ENCODE data around the gene FAM193A. TPM values are rescaled to one million over a fixed set of nuclear protein-coding genes. Genes with fewer than 3 reads are reported as not detected.

The FAM193A gene
- polyA plus RNA-seq, 1 experiment, result 5.9 TPM

GRCh38 chr4:2702770-2703169, 166.3 kb downstream of the FAM193A start:
- peaks cover 29% of the 10 kb centered on the region for H3K36me3 ChIP-seq (ENCODE audit: control insufficient read depth, insufficient read depth, low read length)
- POLR2A ChIA-PET, result no interaction called here
- DNase-seq (ENCODE audit: low read depth), result no peak
- no peak for TF ChIP-seq CTCF (IDR thresholded peaks at IDR 0.05; ENCODE audit: insufficient read depth, low read depth, low read length)
- H3K27me3 ChIP-seq (ENCODE audit: control insufficient read depth, insufficient read depth, low read length), result no peaks in the 10 kb centered on the region
- H3K4me3 ChIP-seq (ENCODE audit: low read depth, low read length), result no peak overlapping the region
- CTCF ChIA-PET, result no interaction called here

GRCh38 chr4:2712261-2712842, 175.9 kb downstream of the FAM193A start:
- no peak for DNase-seq (ENCODE audit: low read depth)

GRCh38 chr4:2713337-2713736, 176.9 kb downstream of the FAM193A start:
- TF ChIP-seq CTCF (IDR thresholded peaks at IDR 0.05; ENCODE audit: insufficient read depth, low read depth, low read length), result no peak
- Histone ChIP-seq H3K36me3 (ENCODE audit: control insufficient read depth, insufficient read depth, low read length) (peaks cover 6% of the 10 kb centered on the region), H3K27me3 (ENCODE audit: control insufficient read depth, insufficient read depth, low read length) (no peaks in the 10 kb centered on the region), H3K4me3 (ENCODE audit: low read depth, low read length) (no peak overlapping the region)
- no peak for DNase-seq (ENCODE audit: low read depth)
- ChIA-PET CTCF (interaction anchor here (0.9 kb wide), 1 partner anchor 493 kb away, joined by 3 read pairs; no protein-coding TSS in a partner anchor), POLR2A (no interaction called here)

More at GRCh38 chr4:2712261-2712842, 175.9 kb downstream of the FAM193A start:
- ChIA-PET POLR2A (no interaction called here), CTCF (no interaction called here)
- no peak overlapping the region for H3K4me3 ChIP-seq (ENCODE audit: low read depth, low read length)
- no peaks in the 10 kb centered on the region for H3K27me3 ChIP-seq (ENCODE audit: control insufficient read depth, insufficient read depth, low read length)
- TF ChIP-seq CTCF (IDR thresholded peaks at IDR 0.05; ENCODE audit: insufficient read depth, low read depth, low read length), result no peak
- H3K36me3 ChIP-seq (ENCODE audit: control insufficient read depth, insufficient read depth, low read length), result peaks cover 6% of the 10 kb centered on the region

GRCh38 chr4:2714061-2714770, 177.8 kb downstream of the FAM193A start:
- DNase-seq (ENCODE audit: low read depth), result peak; percentile 17
- H3K36me3 ChIP-seq (ENCODE audit: control insufficient read depth, insufficient read depth, low read length), result peaks cover 6% of the 10 kb centered on the region

More at GRCh38 chr4:2714061-2714770, 177.8 kb downstream of the FAM193A start:
- no peaks in the 10 kb centered on the region for H3K27me3 ChIP-seq (ENCODE audit: control insufficient read depth, insufficient read depth, low read length)
- peak; percentile 22; the same call in 1 of the 2 replicates for TF ChIP-seq CTCF (IDR thresholded peaks at IDR 0.05; ENCODE audit: insufficient read depth, low read depth, low read length)
- ChIA-PET CTCF (interaction anchor here (0.9 kb wide), 1 partner anchor 494 kb away, joined by 3 read pairs; no protein-coding TSS in a partner anchor), POLR2A (no interaction called here)
- H3K4me3 ChIP-seq (ENCODE audit: low read depth, low read length), result no peak overlapping the region
